WERI-Rb-1 (cell line): Measurements from ENCODE around the gene FEV.

Experiments used
- DNase-seq: peaks from one replicate; pipeline ENCODE4 v3.0.0-alpha.2; 2020
- H3K27ac ChIP-seq: fragments of 250-450 bp; sonication (Bioruptor Pico); 2 replicates; pipeline ENCODE4 v1.5.1; 2020; ENCODE audit warnings: mild to moderate bottlenecking, moderate library complexity
- H3K27me3 ChIP-seq: fragments of 250-450 bp; sonication (Bioruptor Pico); 2 replicates; pipeline ENCODE4 v1.5.1; 2021; ENCODE audit warnings: mild to moderate bottlenecking, low read depth, moderate library complexity; ENCODE audit not compliant: insufficient read depth, severe bottlenecking
- H3K36me3 ChIP-seq: fragments of 250-450 bp; sonication (Bioruptor Pico); 2 replicates; pipeline ENCODE4 v1.5.1; 2020; ENCODE audit warnings: mild to moderate bottlenecking, moderate library complexity
- H3K4me3 ChIP-seq: 2 replicates; pipeline ENCODE4 v1.5.1; 2011; ENCODE audit warnings: low read depth, mild to moderate bottlenecking, control low read depth, low read length
- H3K9me3 ChIP-seq: fragments of 250-450 bp; sonication (Bioruptor Pico); 2 replicates; pipeline ENCODE4 v1.5.1; 2021; ENCODE audit warnings: mild to moderate bottlenecking, moderate library complexity; ENCODE audit not compliant: severe bottlenecking
- TF ChIP-seq, protein P1 (sequence below): IDR thresholded peaks from 2 replicates; pipeline ENCODE4 v1.5.1; 2011; ENCODE audit warnings: low read depth, mild to moderate bottlenecking, control low read depth, inconsistent platforms, low read length

FEV gene

DNA sequence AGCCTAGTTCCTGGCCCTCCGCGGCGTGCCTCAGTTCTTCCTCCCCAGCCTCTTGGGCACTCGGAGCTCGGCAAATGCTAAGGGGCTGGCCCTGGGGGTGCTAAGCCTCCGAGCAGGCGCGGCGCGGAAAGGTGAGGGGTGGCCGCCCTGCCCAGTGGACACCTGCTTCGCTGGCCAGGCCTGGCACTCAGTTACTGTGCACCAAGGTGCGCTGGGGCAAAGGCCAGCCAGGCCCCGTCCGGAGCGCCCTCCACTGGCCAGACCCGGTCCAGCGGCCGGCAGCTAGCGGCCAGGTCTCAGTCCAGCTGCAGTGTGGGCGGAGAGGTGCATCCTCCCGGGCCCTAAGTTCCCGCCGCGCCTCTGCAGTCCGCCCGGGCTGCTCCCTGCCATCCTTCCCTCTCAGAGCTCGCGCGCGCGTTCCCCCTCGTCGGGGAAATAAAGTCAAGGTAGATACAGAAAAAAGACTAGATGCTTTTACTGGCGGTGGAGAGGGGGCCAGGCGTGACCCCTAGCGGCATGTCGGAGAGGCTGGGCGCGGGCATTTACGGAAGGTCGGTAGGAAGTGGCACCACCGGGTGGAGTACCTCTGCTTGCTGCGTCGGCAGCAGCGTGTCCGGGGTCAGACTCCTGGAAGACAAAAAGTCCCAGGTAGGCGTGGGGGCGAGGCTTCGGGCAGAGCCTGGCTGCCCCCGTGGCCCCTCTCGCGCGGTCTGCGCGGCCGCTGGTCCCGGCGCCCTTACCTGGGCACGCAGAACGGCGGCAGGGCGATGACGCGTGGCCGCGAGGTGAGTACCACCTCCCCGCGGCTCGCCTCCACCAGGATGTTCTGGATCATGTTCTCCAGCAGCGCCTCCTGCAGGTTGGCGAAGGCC, 17.6 kb upstream of the FEV start:
- H3K4me3 ChIP-seq = peak overlapping the region; percentile 38
- no peaks in the 10 kb centered on the region for H3K9me3 ChIP-seq
- H3K27ac ChIP-seq = peak overlapping the region; percentile 99
- H3K36me3 ChIP-seq = no peaks in the 10 kb centered on the region
- peak; percentile 75 for DNase-seq
- no peaks in the 10 kb centered on the region for H3K27me3 ChIP-seq
- TF ChIP-seq, protein P1, sequence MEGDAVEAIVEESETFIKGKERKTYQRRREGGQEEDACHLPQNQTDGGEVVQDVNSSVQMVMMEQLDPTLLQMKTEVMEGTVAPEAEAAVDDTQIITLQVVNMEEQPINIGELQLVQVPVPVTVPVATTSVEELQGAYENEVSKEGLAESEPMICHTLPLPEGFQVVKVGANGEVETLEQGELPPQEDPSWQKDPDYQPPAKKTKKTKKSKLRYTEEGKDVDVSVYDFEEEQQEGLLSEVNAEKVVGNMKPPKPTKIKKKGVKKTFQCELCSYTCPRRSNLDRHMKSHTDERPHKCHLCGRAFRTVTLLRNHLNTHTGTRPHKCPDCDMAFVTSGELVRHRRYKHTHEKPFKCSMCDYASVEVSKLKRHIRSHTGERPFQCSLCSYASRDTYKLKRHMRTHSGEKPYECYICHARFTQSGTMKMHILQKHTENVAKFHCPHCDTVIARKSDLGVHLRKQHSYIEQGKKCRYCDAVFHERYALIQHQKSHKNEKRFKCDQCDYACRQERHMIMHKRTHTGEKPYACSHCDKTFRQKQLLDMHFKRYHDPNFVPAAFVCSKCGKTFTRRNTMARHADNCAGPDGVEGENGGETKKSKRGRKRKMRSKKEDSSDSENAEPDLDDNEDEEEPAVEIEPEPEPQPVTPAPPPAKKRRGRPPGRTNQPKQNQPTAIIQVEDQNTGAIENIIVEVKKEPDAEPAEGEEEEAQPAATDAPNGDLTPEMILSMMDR = peak; percentile 88

DNA sequence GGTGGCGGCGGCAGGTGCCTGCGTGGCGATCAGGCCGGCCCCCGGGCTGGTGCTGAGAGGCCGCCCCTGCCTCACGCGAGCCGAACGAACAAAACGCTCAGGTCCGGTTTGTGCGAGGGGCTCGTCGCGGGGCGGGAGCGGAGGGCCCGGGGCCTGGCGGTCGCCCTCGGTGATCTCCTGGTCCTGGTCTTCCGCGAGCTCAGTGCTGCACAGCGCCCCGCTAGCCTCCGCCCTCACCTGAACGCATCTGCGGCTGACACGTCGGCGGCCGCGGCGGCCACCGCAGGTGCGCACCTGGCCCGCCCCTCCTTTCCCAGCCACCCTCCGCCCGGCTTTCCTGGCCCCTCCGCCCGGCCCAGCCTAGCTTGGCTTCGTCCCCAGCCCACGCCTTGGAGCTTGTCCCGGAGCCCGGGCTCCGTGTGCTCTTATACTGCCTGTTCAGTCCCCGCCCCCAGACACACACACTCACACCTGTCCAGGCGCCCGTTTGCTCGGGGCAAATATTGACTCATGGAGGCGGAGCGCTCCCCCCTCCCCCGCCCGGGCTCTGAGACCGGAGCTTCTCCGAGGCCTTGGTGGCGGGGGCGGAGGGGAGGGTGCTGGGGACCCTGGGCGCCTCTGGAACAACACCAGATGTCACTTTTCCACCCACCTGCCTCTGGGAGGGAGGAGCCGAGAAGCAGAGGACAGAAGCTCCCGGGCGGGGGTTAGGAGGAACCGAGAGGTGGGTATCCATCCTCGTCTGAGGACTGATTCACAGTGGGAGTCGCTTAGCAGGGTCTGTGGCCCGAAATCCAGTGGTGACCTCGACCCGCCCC, 16.8 kb upstream of the FEV start:
- DNase-seq = peak; percentile 96
- H3K36me3 ChIP-seq = no peaks in the 10 kb centered on the region
- H3K4me3 ChIP-seq = peak overlapping the region; percentile 38
- peak overlapping the region; percentile 99 for H3K27ac ChIP-seq
- H3K9me3 ChIP-seq = no peaks in the 10 kb centered on the region
- TF ChIP-seq, protein P1 = no peak
- H3K27me3 ChIP-seq = no peaks in the 10 kb centered on the region

DNA sequence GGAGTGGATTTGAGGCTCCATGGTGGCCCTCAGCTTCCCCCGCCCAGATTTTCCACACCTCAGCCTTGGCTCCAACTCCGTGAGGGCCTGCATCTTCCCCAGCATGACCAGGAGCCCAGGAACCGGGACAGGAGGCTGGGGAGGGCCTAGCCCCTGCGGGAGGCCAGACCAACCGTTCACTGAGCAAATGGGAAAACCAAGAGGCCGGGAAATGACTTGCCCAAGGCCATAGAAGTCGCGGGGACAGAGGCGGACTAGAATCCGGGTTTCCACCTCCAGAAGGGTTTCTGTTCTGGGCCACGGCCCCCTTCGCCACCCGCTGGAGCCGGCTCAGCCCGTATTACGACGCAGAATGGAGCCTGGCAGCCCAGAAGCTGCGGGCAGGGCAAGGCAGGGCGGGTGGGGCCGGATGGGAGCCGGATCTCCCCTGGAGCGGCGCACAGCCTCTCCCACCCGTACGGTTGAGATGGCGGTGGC, 16.2 kb upstream of the FEV start:
- no peaks in the 10 kb centered on the region for H3K27me3 ChIP-seq
- H3K36me3 ChIP-seq = no peaks in the 10 kb centered on the region
- TF ChIP-seq, protein P1 = no peak
- H3K4me3 ChIP-seq = peak overlapping the region; percentile 38; the same call in 1 of the 2 replicates
- H3K27ac ChIP-seq = peak overlapping the region; percentile 99
- H3K9me3 ChIP-seq = no peaks in the 10 kb centered on the region
- DNase-seq = no peak

DNA sequence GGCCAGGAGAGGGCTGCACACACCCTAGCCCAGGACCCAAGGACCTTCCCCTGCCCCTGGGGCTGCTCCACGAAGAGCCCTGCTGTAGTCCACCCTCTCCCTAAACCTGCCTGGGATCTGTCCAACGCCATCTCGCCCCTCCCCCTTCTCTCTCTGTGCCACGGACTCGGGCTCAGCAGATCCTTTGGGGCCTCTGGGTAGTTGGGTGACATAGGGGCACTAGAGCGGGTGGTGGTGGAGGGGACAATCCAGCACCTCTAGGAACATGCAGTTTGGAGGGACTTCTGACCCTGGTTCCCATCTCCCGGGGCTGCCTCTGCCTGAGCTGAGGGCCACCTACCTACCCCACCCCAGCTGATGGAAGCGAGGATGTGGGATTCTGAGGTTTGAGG, 15.6 kb upstream of the FEV start:
- DNase-seq = peak; percentile 65
- Histone ChIP-seq H3K36me3 (no peaks in the 10 kb centered on the region), H3K9me3 (no peaks in the 10 kb centered on the region), H3K4me3 (no peak overlapping the region; the same call in 1 of the 2 replicates), H3K27me3 (no peaks in the 10 kb centered on the region), H3K27ac (peak overlapping the region; percentile 99)
- TF ChIP-seq, protein P1 = no peak

DNA sequence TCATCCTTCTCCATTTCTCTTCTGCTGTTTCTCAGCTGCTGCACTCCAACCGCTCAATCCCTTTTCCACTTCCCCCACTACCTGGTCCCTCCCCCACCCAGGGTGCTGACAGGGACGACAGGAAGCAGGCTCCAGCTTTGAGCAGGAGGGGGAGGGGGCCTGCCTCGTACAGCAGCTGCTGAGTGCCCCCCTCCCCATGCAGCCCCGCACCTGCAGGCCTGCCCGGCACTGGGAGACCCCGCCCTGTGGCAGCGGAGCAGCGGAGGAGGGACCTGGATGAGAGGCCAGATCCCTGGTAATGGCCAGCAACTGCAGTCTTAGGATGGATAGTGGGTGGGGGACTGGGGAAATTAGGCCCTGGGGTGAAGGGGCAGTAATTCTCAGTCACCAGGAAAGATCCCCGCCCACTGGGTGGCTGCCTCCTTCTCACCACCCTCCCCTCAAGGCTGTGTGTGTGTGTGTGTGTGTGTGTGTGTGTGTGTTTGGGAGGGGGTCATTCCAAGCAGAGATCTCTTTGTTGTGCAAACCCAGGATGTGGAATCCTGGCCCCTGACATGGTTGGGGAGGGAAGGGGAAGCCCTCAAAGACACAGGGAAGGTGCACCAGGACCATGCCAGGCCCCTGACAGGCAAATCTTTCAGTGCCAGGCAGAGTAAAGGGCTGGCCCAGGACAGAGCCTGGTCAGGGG, 15.0 kb upstream of the FEV start:
- peak; percentile 98 for DNase-seq
- TF ChIP-seq, protein P1 = no peak
- Histone ChIP-seq H3K36me3 (no peaks in the 10 kb centered on the region), H3K27ac (peak overlapping the region; percentile 99), H3K27me3 (no peaks in the 10 kb centered on the region), H3K9me3 (no peaks in the 10 kb centered on the region), H3K4me3 (peak overlapping the region; percentile 28)
